BJ (cell line): ENCODE results near the gene TUFT1. TPM values are rescaled to one million over a fixed set of nuclear protein-coding genes. Genes with fewer than 3 reads are reported as not detected.

Experiments
- CTCF ChIA-PET: fragments of 350-600 bp; formaldehyde crosslinking; extraction: SDS; loops from one replicate; lab custom pipeline; 2021; ENCODE audit warnings: antibody characterized with exemption, inconsistent platforms; lab: Yijun Ruan, JAX
- POLR2A ChIA-PET: fragments of 300-600 bp; sonication (Branson Sonifier 250); formaldehyde crosslinking; extraction: SDS; loops from one replicate; lab custom pipeline; 2021; ENCODE audit warnings: antibody characterized with exemption; lab: Charles Lee
- DNase-seq: peaks from one replicate; pipeline ENCODE4 v3.0.0-alpha.2; 2011; ENCODE audit warnings: low read depth
- H3K27me3 ChIP-seq: 2 replicates; pipeline ENCODE4 v1.6.0; 2011; ENCODE audit warnings: low read length; ENCODE audit not compliant: control insufficient read depth, insufficient read depth
- H3K36me3 ChIP-seq: 2 replicates; pipeline ENCODE4 v1.5.1; 2011; ENCODE audit warnings: low read length; ENCODE audit not compliant: control insufficient read depth, insufficient read depth
- H3K4me3 ChIP-seq: 2 replicates; pipeline ENCODE4 v1.5.1; 2011; ENCODE audit warnings: low read depth, mild to moderate bottlenecking, control low read depth, low read length
- polyA plus RNA-seq: library from polyadenylated mRNA; depleted of rRNA; stranded (reverse); fragments of >200 nt; gene quantifications from 2 replicates; pipeline ENCODE4 v1.2.3, GENCODE V29; 2011
- TF ChIP-seq, protein P1 (sequence below): IDR thresholded peaks from 2 replicates; pipeline ENCODE4 v1.5.1; 2011; ENCODE audit warnings: low read depth, mild to moderate bottlenecking, control low read depth, inconsistent platforms, low read length, moderate library complexity; ENCODE audit not compliant: insufficient read depth

Gene TUFT1
- polyA plus RNA-seq, 1 experiment: 14.3 TPM

DNA sequence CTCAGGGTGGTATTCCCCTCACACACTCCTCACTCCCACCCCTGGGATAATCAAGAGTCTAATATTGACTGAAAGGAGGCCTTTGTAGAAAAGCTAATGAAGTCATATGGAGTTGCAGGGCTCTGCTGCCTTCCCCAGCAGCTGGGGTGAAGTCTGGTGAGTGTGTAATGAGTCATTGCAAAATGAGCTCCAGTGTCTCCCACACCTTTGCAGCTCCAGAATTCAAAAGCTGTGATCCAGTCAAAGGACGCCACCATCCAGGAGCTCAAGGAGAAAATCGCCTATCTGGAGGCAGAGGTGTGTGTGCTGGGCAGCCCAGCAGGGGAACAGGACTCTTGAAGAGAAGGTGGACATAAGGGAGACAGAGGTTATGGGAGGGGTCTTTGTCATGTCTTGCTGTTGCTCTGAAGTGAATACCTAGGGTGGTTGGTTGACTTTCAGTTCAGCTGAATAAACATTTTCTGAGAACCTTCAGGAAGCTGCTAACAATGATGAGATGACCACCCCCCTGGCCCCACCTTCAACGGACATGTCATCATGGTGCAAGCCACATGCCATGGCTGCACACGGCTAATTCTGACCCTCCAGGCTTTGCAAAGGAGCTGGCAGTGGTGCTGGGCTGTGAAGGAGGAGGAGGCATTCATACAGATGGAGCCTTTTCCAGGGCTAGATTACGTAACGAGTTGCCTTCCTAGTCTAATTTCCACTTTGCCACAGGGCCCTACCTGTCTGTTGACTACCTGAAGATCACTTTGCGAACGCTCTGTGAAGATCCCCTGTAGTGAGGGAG lies 39.5 kb downstream of the TUFT1 start:
- no peak for DNase-seq
- POLR2A ChIA-PET: no interaction called here

DNA sequence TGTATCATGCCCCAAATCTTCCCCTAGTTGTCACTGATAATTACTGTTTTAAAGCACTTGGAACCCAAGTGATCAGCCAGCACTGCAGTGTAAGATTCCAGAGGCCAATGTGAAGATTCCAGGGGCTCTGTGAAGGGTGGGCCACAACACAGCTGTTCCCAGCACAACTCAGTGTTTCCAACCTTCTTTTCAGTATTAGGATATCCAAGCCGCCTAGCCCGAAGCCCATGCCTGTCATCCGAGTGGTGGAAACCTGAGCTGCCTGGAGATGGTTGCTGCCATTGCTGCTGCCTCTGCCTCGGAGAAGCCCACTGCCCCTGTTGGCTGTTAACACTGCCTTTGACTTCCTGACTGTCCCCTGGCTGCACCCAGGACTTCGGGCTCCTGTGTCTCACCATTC lies 41.3 kb downstream of the TUFT1 start:
- Histone ChIP-seq H3K27me3 (no peaks in the 10 kb centered on the region), H3K36me3 (peaks cover 17% of the 10 kb centered on the region), H3K4me3 (no peak overlapping the region)
- no peak for DNase-seq
- ChIA-PET POLR2A (interaction anchor here (0.6 kb wide), 1 partner anchor 157 kb away, joined by 14 read pairs; no protein-coding TSS in a partner anchor), CTCF (interaction anchor here (0.7 to 1.9 kb wide), 4 partner anchors 13 to 138 kb away, joined by 3 to 15 read pairs (median 3); no protein-coding TSS in a partner anchor)
- TF ChIP-seq, protein P1, sequence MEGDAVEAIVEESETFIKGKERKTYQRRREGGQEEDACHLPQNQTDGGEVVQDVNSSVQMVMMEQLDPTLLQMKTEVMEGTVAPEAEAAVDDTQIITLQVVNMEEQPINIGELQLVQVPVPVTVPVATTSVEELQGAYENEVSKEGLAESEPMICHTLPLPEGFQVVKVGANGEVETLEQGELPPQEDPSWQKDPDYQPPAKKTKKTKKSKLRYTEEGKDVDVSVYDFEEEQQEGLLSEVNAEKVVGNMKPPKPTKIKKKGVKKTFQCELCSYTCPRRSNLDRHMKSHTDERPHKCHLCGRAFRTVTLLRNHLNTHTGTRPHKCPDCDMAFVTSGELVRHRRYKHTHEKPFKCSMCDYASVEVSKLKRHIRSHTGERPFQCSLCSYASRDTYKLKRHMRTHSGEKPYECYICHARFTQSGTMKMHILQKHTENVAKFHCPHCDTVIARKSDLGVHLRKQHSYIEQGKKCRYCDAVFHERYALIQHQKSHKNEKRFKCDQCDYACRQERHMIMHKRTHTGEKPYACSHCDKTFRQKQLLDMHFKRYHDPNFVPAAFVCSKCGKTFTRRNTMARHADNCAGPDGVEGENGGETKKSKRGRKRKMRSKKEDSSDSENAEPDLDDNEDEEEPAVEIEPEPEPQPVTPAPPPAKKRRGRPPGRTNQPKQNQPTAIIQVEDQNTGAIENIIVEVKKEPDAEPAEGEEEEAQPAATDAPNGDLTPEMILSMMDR: no peak

More for the DNA sequence above, 39.5 kb downstream of the TUFT1 start:
- no peak overlapping the region for H3K4me3 ChIP-seq
- TF ChIP-seq, protein P1: no peak
- peaks cover 20% of the 10 kb centered on the region for H3K36me3 ChIP-seq
- H3K27me3 ChIP-seq: no peaks in the 10 kb centered on the region
- CTCF ChIA-PET: interaction anchor here (1.1 kb wide), 2 partner anchors 14 to 155 kb away, joined by 3 read pairs; no protein-coding TSS in a partner anchor

DNA sequence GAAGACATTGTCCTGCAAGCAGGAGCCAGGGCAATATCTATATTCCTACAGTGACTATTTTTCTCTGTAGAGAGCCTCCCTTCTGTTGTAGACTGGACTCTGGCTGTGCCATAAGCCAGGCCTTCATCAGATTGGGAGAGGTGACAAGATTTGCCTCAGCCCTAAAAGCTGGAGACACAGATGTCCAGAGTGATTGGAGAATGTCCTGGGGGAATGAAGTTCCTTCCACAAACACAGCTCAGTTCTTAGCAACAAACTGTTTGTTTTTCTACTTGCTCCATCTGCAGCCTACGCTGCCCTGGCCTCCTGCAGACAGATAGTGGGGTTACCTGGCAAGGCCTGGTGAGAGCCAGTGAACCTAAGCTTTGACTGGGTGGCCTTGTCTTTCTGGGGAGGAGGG lies 41.8 kb downstream of the TUFT1 start:
- CTCF ChIA-PET: interaction anchor here (0.7 to 1.9 kb wide), 3 partner anchors 12 to 46 kb away, joined by 3 to 15 read pairs (median 3); no protein-coding TSS in a partner anchor
- Histone ChIP-seq H3K36me3 (peaks cover 17% of the 10 kb centered on the region), H3K4me3 (no peak overlapping the region), H3K27me3 (no peaks in the 10 kb centered on the region)
- TF ChIP-seq, protein P1: no peak
- DNase-seq: no peak
- POLR2A ChIA-PET: interaction anchor here (0.6 kb wide), 1 partner anchor 156 kb away, joined by 14 read pairs; no protein-coding TSS in a partner anchor

DNA sequence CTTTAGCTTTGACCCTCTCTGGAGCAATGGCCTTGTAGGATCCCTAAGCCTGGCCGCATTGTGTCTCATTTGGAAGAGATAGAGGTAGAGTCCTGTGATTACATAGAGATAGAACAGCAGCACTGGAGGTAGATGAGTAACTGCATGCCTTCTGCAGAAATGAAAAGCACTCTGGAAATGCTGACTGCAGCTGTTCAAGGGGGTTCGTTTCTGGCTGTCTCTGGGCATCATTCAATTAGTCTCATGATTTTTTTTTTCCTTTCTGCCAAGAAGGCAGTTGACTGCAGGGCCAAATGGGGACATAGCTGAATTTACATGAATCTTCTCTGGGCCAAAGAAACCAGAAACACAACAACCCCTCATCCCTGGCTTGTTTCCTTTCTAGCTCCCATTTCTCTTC lies 43.7 kb downstream of the TUFT1 start:
- Histone ChIP-seq H3K36me3 (peaks cover 12% of the 10 kb centered on the region), H3K27me3 (no peaks in the 10 kb centered on the region), H3K4me3 (no peak overlapping the region)
- DNase-seq: no peak
- POLR2A ChIA-PET: no interaction called here
- TF ChIP-seq, protein P1: no peak
- CTCF ChIA-PET: interaction anchor here (0.7 to 1.0 kb wide), 2 partner anchors 109 to 283 kb away, joined by 3 to 5 read pairs; no protein-coding TSS in a partner anchor

DNA sequence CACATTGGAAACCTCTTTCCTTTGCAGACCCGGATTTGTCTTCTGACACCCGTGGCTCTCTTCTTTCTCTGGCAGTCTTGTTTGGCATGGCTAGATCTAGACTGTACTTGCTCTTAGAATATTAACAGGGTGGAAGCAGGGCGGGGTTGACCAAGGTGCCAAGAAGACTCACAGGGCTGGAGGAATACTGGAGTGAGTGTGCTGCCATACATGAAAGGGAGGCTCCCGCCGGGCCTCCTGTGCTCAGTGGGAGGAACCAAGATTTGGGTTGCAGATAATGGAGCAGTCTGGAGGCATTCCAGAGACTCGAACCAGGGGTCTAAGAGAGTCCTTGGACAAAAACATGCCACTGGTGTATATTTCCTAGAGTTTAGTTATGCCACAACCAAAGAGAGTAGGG lies 44.2 kb downstream of the TUFT1 start:
- Histone ChIP-seq H3K36me3 (peaks cover 12% of the 10 kb centered on the region), H3K27me3 (no peaks in the 10 kb centered on the region), H3K4me3 (no peak overlapping the region)
- CTCF ChIA-PET: no interaction called here
- TF ChIP-seq, protein P1: no peak
- POLR2A ChIA-PET: no interaction called here
- no peak for DNase-seq
